Stimulated activated memory B cell treated with anti-CD40 and anti-IgM and Interleukin-4, amounts not matched to agents 10 μg/mL and 1 μg/mL and 100 μg/mL, for 72 hours (primary cell): ENCODE measurements around the gene PTPRN2.

Experiments used
- ATAC-seq: fragments of 150-1000 bp; cut with Tn5 transposase; 2 replicates; pipeline ENCODE4 v1.10.0; 2021
- H3K27ac Mint-ChIP-seq: one replicate; pipeline ENCODE4 v1.8.0; 2022; ENCODE audit warnings: mild to moderate bottlenecking, mixed read lengths
- H3K27me3 Mint-ChIP-seq: one replicate; pipeline ENCODE4 v1.8.0; 2022; ENCODE audit warnings: mixed read lengths
- H3K36me3 Mint-ChIP-seq: one replicate; pipeline ENCODE4 v1.8.0; 2022; ENCODE audit warnings: mixed read lengths
- H3K4me1 Mint-ChIP-seq: one replicate; pipeline ENCODE4 v1.8.0; 2022; ENCODE audit warnings: mixed read lengths
- H3K4me3 Mint-ChIP-seq: one replicate; pipeline ENCODE4 v1.8.0; 2022; ENCODE audit warnings: mild to moderate bottlenecking, moderate library complexity, mixed read lengths
- H3K9me3 Mint-ChIP-seq: one replicate; pipeline ENCODE4 v1.8.0; 2022; ENCODE audit warnings: mixed read lengths

PTPRN2 gene

GRCh38 chr7:157609932-157610640 lies 977.5 kb downstream of the PTPRN2 start:
- no peak for ATAC-seq
- peaks cover 3% of the 10 kb centered on the region for H3K9me3 Mint-ChIP-seq
- H3K36me3 Mint-ChIP-seq, result no peaks in the 10 kb centered on the region
- peaks cover 22% of the 10 kb centered on the region for H3K27me3 Mint-ChIP-seq
- peaks cover 10% of the 10 kb centered on the region for H3K4me1 Mint-ChIP-seq
- no peak overlapping the region for H3K4me3 Mint-ChIP-seq
- no peak overlapping the region for H3K27ac Mint-ChIP-seq

DNA sequence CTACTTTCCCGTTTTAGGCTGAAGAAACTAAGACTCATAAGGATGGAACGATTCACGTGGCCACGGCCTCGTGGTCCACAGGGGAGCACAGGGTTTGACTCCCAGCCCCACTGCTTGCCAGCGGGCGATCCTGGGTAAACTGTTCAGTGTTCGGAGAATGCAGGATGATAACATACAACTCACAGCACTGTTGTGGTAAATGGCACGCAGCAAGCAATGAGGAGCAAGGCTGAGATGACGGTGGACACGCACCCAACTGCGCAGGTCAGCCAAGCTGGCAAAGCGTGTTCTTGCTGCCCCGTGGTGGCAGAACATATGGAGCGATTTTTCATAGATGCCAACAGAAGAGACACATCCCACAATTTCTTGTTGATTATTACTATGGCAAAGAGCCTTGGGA lies 978.1 kb downstream of the PTPRN2 start:
- Mint-ChIP-seq H3K9me3 (peaks cover 3% of the 10 kb centered on the region), H3K27me3 (peaks cover 16% of the 10 kb centered on the region), H3K4me3 (no peak overlapping the region), H3K4me1 (peaks cover 10% of the 10 kb centered on the region), H3K27ac (no peak overlapping the region), H3K36me3 (no peaks in the 10 kb centered on the region)
- no peak for ATAC-seq

DNA sequence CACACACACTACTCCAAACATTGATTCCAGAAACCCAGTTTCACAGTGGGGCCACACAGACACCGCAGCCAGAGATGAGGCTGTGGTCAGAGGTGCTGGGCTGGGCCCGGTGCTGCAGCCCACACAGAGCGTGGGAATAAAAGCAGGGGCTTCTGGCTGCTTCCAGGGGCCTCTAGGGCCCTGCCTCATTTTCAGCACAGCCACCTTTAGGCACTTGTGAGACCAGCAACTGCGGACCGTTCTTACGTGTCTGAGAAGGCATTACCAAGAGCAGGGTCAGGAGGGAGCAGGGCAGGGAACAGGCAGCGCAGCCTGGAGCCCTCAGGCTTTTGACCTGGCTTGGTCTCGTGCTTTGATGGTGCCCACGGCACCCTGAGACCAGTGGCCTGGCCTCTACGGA lies 980.4 kb downstream of the PTPRN2 start:
- ATAC-seq, result no peak
- Mint-ChIP-seq H3K4me3 (no peak overlapping the region), H3K27ac (no peak overlapping the region), H3K27me3 (peaks cover 9% of the 10 kb centered on the region), H3K36me3 (no peaks in the 10 kb centered on the region), H3K9me3 (peaks cover 3% of the 10 kb centered on the region), H3K4me1 (peaks cover 5% of the 10 kb centered on the region)

DNA sequence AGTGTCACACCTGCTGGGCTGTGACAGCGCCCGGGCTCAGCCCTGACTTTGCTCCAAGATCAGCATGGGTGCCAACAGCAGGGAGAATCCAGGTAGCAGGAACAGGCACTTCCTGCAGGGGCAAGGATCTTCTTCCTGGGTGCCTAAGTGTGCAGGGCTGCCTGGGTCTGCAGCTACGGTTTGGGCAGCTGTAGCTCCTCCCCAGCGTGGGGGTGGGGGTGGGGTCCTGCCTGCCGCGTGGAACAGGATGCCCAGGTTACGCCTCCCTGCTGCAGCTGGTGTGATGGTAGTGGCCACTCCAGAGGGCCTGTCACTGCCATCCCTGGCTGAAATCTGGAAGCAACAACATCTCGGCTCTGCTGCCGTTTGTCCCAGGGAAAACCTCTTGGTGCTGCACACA lies 981.5 kb downstream of the PTPRN2 start:
- Mint-ChIP-seq H3K27me3 (peaks cover 4% of the 10 kb centered on the region), H3K9me3 (no peaks in the 10 kb centered on the region), H3K36me3 (no peaks in the 10 kb centered on the region), H3K27ac (no peak overlapping the region), H3K4me1 (no peaks in the 10 kb centered on the region), H3K4me3 (no peak overlapping the region)
- ATAC-seq, result no peak

GRCh38 chr7:157605638-157606037 lies 982.0 kb downstream of the PTPRN2 start:
- Mint-ChIP-seq H3K4me3 (no peak overlapping the region), H3K27me3 (no peaks in the 10 kb centered on the region), H3K27ac (no peak overlapping the region), H3K9me3 (no peaks in the 10 kb centered on the region), H3K36me3 (no peaks in the 10 kb centered on the region), H3K4me1 (no peaks in the 10 kb centered on the region)
- ATAC-seq, result no peak

GRCh38 chr7:157604661-157605381 lies 982.8 kb downstream of the PTPRN2 start:
- H3K27ac Mint-ChIP-seq, result no peak overlapping the region
- H3K27me3 Mint-ChIP-seq, result no peaks in the 10 kb centered on the region
- no peaks in the 10 kb centered on the region for H3K4me1 Mint-ChIP-seq

GRCh38 chr7:157603716-157604115 lies 983.9 kb downstream of the PTPRN2 start:
- H3K36me3 Mint-ChIP-seq, result no peaks in the 10 kb centered on the region
- no peak for ATAC-seq
- H3K27ac Mint-ChIP-seq, result no peak overlapping the region
- no peak overlapping the region for H3K4me3 Mint-ChIP-seq
- H3K9me3 Mint-ChIP-seq, result no peaks in the 10 kb centered on the region
- no peaks in the 10 kb centered on the region for H3K27me3 Mint-ChIP-seq
- no peaks in the 10 kb centered on the region for H3K4me1 Mint-ChIP-seq

More at GRCh38 chr7:157604661-157605381, 982.8 kb downstream of the PTPRN2 start:
- H3K4me3 Mint-ChIP-seq, result no peak overlapping the region
- H3K9me3 Mint-ChIP-seq, result no peaks in the 10 kb centered on the region
- H3K36me3 Mint-ChIP-seq, result no peaks in the 10 kb centered on the region
- no peak for ATAC-seq

DNA sequence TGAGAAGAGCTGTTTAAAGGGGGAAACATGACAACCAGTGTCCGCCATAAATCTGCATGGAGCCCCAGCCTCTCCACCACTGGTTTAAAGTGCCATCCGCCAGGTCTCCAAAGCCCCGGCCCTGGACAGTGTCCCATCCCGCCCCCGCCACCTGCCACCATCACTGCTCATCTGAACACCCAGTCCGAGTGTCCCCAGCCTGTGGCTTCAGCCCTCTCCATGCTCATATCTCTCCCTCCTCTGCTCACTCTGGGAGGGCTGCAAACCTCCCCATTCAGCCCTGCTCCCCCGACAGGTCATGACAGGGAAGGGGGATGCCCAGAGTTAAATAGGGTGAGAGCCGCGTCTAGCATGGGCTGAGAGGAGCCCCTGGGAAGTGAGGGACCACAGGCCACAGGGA lies 984.6 kb downstream of the PTPRN2 start:
- Mint-ChIP-seq H3K27me3 (no peaks in the 10 kb centered on the region), H3K9me3 (no peaks in the 10 kb centered on the region), H3K36me3 (no peaks in the 10 kb centered on the region), H3K27ac (no peak overlapping the region), H3K4me3 (no peak overlapping the region), H3K4me1 (no peaks in the 10 kb centered on the region)
- no peak for ATAC-seq

DNA sequence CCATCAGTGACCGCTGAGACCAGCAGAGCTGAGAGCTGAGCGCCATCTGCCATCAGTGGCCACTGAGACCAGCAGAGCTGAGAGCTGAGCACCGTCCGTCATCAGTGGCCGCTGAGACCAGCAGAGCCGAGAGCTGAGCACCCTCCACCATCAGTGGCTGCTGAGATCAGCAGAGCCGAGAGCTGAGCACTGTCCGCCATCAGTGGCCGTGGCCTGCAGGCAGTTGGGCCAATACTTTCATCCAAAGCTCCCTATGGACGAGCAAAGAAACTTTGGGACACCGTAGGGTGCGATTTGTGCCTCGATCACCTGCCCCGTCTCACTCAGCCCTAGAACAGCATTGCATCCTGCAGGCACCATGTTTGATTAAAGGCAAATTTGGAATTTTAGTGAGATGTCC lies 985.0 kb downstream of the PTPRN2 start:
- Mint-ChIP-seq H3K4me3 (no peak overlapping the region), H3K27ac (no peak overlapping the region), H3K9me3 (no peaks in the 10 kb centered on the region), H3K36me3 (no peaks in the 10 kb centered on the region), H3K4me1 (no peaks in the 10 kb centered on the region), H3K27me3 (no peaks in the 10 kb centered on the region)
- no peak for ATAC-seq

DNA sequence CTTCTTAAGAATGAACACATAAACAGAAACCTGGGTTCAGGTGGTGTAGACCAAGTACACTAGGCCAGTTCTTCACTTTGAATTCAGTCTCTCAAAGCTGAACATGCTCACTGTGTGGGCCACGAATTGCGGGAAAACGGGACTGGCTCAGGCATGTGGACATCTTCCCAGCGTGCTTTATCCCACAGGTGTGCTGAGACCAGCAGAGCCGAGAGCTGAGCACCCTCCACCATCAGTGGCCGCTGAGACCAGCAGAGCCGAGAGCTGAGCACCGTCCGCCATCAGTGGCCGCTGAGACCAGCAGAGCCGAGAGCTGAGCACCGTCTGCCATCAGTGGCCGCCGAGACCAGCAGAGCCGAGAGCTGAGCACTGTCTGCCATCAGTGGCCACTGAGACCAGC lies 985.5 kb downstream of the PTPRN2 start:
- Mint-ChIP-seq H3K27ac (no peak overlapping the region), H3K4me1 (no peaks in the 10 kb centered on the region), H3K4me3 (no peak overlapping the region), H3K27me3 (no peaks in the 10 kb centered on the region), H3K9me3 (no peaks in the 10 kb centered on the region), H3K36me3 (no peaks in the 10 kb centered on the region)
- no peak for ATAC-seq

DNA sequence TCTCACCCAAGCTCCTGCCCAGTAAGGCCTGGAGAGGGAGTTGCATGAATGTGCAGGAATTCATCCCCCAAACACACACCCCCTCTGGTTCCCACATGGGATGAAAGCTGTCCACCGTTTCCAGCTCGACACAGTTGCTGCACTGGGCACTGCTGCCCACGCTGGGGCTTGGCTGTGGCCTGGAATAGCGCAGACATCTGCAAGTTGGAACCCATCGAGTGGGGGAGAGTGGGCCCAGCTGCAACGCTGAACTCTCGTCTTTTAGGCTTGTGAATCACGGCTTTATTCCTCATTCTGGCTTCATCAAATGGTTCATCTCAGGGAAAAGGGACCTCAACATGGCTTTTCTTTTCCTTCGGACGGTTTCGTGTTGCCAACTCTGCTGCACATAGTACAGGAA lies 986.1 kb downstream of the PTPRN2 start:
- Mint-ChIP-seq H3K4me3 (no peak overlapping the region), H3K27ac (no peak overlapping the region), H3K36me3 (no peaks in the 10 kb centered on the region), H3K4me1 (no peaks in the 10 kb centered on the region), H3K9me3 (no peaks in the 10 kb centered on the region), H3K27me3 (no peaks in the 10 kb centered on the region)
- no peak for ATAC-seq

DNA sequence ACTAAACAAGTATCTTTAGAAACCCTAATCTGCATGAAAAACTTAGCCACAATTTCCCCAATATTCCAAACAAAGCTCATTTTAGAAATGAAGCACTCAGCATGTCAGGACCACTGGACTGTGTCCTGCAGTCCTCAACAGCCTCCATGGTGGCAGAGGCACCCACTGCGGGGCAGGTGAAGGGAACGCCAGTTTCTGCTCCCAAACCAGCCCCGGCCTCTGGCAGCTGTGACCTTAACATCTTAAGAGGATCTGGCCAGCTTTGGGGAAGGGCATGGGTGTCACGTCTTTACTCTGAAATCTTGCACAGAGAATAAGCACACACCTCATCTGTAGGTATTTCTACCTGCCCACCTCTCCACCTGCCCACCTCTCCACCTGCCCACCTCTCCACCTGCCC lies 988.1 kb downstream of the PTPRN2 start:
- H3K27me3 Mint-ChIP-seq, result no peaks in the 10 kb centered on the region

GRCh38 chr7:157597562-157597961 lies 990.1 kb downstream of the PTPRN2 start:
- no peak for ATAC-seq
- H3K4me1 Mint-ChIP-seq, result no peaks in the 10 kb centered on the region

More for the DNA sequence above, 988.1 kb downstream of the PTPRN2 start:
- Mint-ChIP-seq H3K9me3 (no peaks in the 10 kb centered on the region), H3K4me3 (no peak overlapping the region), H3K27ac (no peak overlapping the region), H3K4me1 (no peaks in the 10 kb centered on the region), H3K36me3 (no peaks in the 10 kb centered on the region)
- ATAC-seq, result no peak

DNA sequence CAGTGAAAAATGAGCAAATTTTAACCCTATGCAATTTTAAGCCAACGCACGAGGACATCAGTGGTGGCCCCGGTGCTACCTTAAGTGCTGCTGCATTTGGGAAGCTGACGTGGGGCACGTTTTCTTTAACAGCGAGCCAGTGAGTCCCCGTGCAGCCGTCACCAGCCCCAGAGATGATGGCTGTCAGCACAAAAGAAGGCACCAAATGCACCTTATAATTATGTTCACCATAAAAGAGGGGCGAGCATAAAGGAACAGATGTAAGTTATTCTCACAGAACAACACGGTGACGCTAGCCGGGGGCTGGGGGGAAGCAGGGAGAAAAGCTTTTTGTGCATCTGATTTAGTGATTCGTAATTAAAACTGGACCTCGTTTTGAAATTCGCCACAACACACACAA lies 990.7 kb downstream of the PTPRN2 start:
- no peak for ATAC-seq
- H3K27me3 Mint-ChIP-seq, result no peaks in the 10 kb centered on the region
- H3K27ac Mint-ChIP-seq, result no peak overlapping the region
- H3K4me3 Mint-ChIP-seq, result no peak overlapping the region
- H3K9me3 Mint-ChIP-seq, result peaks cover 3% of the 10 kb centered on the region
- H3K4me1 Mint-ChIP-seq, result no peaks in the 10 kb centered on the region
- no peaks in the 10 kb centered on the region for H3K36me3 Mint-ChIP-seq

More at GRCh38 chr7:157597562-157597961, 990.1 kb downstream of the PTPRN2 start:
- H3K4me3 Mint-ChIP-seq, result no peak overlapping the region
- H3K36me3 Mint-ChIP-seq, result no peaks in the 10 kb centered on the region
- peaks cover 3% of the 10 kb centered on the region for H3K9me3 Mint-ChIP-seq
- H3K27ac Mint-ChIP-seq, result no peak overlapping the region
- no peaks in the 10 kb centered on the region for H3K27me3 Mint-ChIP-seq

DNA sequence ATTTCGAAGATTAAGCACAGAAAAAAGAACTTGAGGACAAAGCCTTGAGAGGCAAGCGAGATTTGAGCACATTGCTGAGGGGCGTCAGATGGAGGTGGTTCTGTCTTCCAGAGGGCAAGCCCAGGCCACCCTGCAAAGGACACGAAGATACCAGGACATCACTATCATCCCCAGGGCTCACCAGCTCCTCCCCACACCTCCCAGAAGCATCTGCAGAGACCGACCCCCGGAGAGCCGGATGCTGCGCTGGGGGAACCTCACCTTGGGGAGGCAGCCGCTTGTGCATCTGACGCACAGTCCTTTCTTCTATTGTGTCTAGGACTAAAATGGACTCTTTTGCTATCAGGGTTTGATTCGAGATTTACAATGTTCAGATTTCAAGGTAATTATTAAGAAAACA lies 991.2 kb downstream of the PTPRN2 start:
- no peaks in the 10 kb centered on the region for H3K36me3 Mint-ChIP-seq
- H3K27ac Mint-ChIP-seq, result no peak overlapping the region
- peaks cover 3% of the 10 kb centered on the region for H3K9me3 Mint-ChIP-seq
- no peak for ATAC-seq
- no peaks in the 10 kb centered on the region for H3K4me1 Mint-ChIP-seq
- H3K4me3 Mint-ChIP-seq, result no peak overlapping the region
- no peaks in the 10 kb centered on the region for H3K27me3 Mint-ChIP-seq

DNA sequence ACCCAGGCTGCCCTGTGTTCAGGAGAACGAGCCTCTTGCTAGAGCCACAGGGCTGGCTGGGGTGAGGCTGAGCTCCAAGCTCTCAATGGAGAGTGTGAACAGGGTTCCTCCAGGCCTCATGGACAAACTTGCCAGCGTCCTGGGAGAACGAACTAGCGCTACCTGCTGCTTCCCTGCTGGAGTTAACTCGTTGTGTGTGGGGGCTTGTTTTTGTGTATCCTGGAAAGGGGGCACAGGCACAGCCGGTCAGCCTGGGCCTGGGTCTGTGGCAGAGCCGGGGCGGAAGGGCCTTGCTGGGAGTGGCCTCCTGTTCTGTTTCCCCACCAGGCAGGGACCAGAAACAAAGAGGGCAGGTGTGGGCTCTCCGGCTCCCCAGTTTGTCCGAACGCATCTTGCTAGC lies 991.6 kb downstream of the PTPRN2 start:
- no peaks in the 10 kb centered on the region for H3K27me3 Mint-ChIP-seq
- H3K27ac Mint-ChIP-seq, result no peak overlapping the region
- peaks cover 3% of the 10 kb centered on the region for H3K9me3 Mint-ChIP-seq
- H3K4me1 Mint-ChIP-seq, result no peaks in the 10 kb centered on the region
- H3K4me3 Mint-ChIP-seq, result no peak overlapping the region
- H3K36me3 Mint-ChIP-seq, result no peaks in the 10 kb centered on the region
- ATAC-seq, result no peak
